Nephron progenitor cell (in vitro differentiated cells): Measurements from ENCODE around the gene RAE1.
"Not testable (repeated sequence)": the region's sequence is repeated elsewhere in the genome, so short reads cannot be mapped to it uniquely, and the experiment has no call there.

Experiments used
- DNase-seq: peaks from one replicate; pipeline ENCODE4 v3.0.0; 2021
- H3K27ac Mint-ChIP-seq: 2 replicates; pipeline ENCODE4 v1.8.0; 2021; ENCODE audit warnings: mild to moderate bottlenecking, moderate library complexity, mixed read lengths
- H3K27me3 Mint-ChIP-seq: 2 replicates; pipeline ENCODE4 v1.8.0; 2021; ENCODE audit warnings: mild to moderate bottlenecking, low read depth, mixed read lengths; ENCODE audit not compliant: poor library complexity
- H3K36me3 Mint-ChIP-seq: 2 replicates; pipeline ENCODE4 v1.8.0; 2021; ENCODE audit warnings: low read depth, mixed read lengths
- H3K4me1 Mint-ChIP-seq: 2 replicates; pipeline ENCODE4 v1.8.0; 2021; ENCODE audit warnings: mixed read lengths
- H3K4me3 Mint-ChIP-seq: 2 replicates; pipeline ENCODE4 v1.8.0; 2021; ENCODE audit warnings: mild to moderate bottlenecking, moderate library complexity, mixed read lengths
- H3K9me3 Mint-ChIP-seq: 2 replicates; pipeline ENCODE4 v1.8.0; 2021; ENCODE audit warnings: mild to moderate bottlenecking, moderate library complexity, mixed read lengths
- CTCF ChIP-seq: fragments of 200-600 bp; sonication (generic); IDR thresholded peaks from 2 replicates; pipeline ENCODE4 v1.5.0; 2021; ENCODE audit warnings: antibody characterized with exemption

Gene RAE1

GRCh38 chr20:57414867-57415592, 64.0 kb downstream of the RAE1 start:
- Mint-ChIP-seq H3K4me3 (no peak overlapping the region), H3K36me3 (no peaks in the 10 kb centered on the region), H3K9me3 (no peaks in the 10 kb centered on the region), H3K27me3 (peaks cover 10% of the 10 kb centered on the region), H3K27ac (no peak overlapping the region), H3K4me1 (peaks cover 40% of the 10 kb centered on the region)
- TF ChIP-seq CTCF, result no peak
- no peak for DNase-seq

GRCh38 chr20:57415771-57416170, 64.7 kb downstream of the RAE1 start:
- H3K27ac Mint-ChIP-seq, result peak overlapping the region; percentile 51
- no peak for TF ChIP-seq CTCF
- no peaks in the 10 kb centered on the region for H3K36me3 Mint-ChIP-seq
- no peak overlapping the region for H3K4me3 Mint-ChIP-seq
- DNase-seq, result no peak
- peaks cover 38% of the 10 kb centered on the region for H3K4me1 Mint-ChIP-seq
- no peaks in the 10 kb centered on the region for H3K9me3 Mint-ChIP-seq
- H3K27me3 Mint-ChIP-seq, result peaks cover 10% of the 10 kb centered on the region

GRCh38 chr20:57416296-57417022, 65.4 kb downstream of the RAE1 start:
- Mint-ChIP-seq H3K36me3 (no peaks in the 10 kb centered on the region), H3K27ac (peak overlapping the region; percentile 51), H3K4me3 (no peak overlapping the region), H3K27me3 (peaks cover 10% of the 10 kb centered on the region), H3K9me3 (no peaks in the 10 kb centered on the region), H3K4me1 (peaks cover 35% of the 10 kb centered on the region)
- DNase-seq, result no peak
- TF ChIP-seq CTCF, result no peak

GRCh38 chr20:57417051-57417689, 66.1 kb downstream of the RAE1 start:
- no peak for TF ChIP-seq CTCF
- no peak overlapping the region for H3K4me3 Mint-ChIP-seq
- no peaks in the 10 kb centered on the region for H3K36me3 Mint-ChIP-seq
- H3K27me3 Mint-ChIP-seq, result peaks cover 10% of the 10 kb centered on the region
- H3K27ac Mint-ChIP-seq, result no peak overlapping the region
- H3K9me3 Mint-ChIP-seq, result no peaks in the 10 kb centered on the region
- DNase-seq, result no peak
- H3K4me1 Mint-ChIP-seq, result peaks cover 42% of the 10 kb centered on the region

GRCh38 chr20:57417830-57418780, 67.0 kb downstream of the RAE1 start:
- Mint-ChIP-seq H3K4me1 (peaks cover 36% of the 10 kb centered on the region), H3K27ac (peak overlapping the region; percentile 4), H3K9me3 (no peaks in the 10 kb centered on the region), H3K4me3 (no peak overlapping the region), H3K36me3 (no peaks in the 10 kb centered on the region), H3K27me3 (peaks cover 11% of the 10 kb centered on the region)
- TF ChIP-seq CTCF, result no peak
- DNase-seq, result no peak

GRCh38 chr20:57419479-57419878, 68.4 kb downstream of the RAE1 start:
- Mint-ChIP-seq H3K27me3 (peaks cover 16% of the 10 kb centered on the region), H3K4me1 (peaks cover 38% of the 10 kb centered on the region)
- not testable (repeated sequence) for DNase-seq, H3K27ac Mint-ChIP-seq, H3K9me3 Mint-ChIP-seq, H3K4me3 Mint-ChIP-seq, H3K36me3 Mint-ChIP-seq
